Umbilical cord (tissue), 2 donors: ENCODE measurements around the gene ARHGEF9. TPM values are rescaled to one million over a fixed set of nuclear protein-coding genes. Genes with fewer than 3 reads are reported as not detected.

Source experiments
- DNase-seq: peaks from one replicate; pipeline ENCODE4 v3.0.0-alpha.2; 2015; ENCODE audit warnings: low spot score
- total RNA-seq: library from RNA; depleted of rRNA; stranded (reverse); fragments of >200 nt; gene quantifications from one replicate; pipeline ENCODE4 v1.2.3, GENCODE V29; 2014; ENCODE audit warnings: low replicate concordance; ENCODE audit not compliant: insufficient read depth

ARHGEF9 gene
- total RNA-seq, 1 donor from 2014 or later: 45.0 TPM

GRCh38 chrX:63746715-63747114 is 38.3 kb downstream of the ARHGEF9 start:
- DNase-seq: no peak

- no peak for DNase-seq
Observed at GRCh38 chrX:63746278-63746677, 38.7 kb downstream of the ARHGEF9 start.

GRCh38 chrX:63744850-63745394 is 40.1 kb downstream of the ARHGEF9 start:
- DNase-seq: no peak

GRCh38 chrX:63743596-63743995 is 41.4 kb downstream of the ARHGEF9 start:
- no peak for DNase-seq

- no peak for DNase-seq
Observed at GRCh38 chrX:63740382-63740781, 44.6 kb downstream of the ARHGEF9 start.

GRCh38 chrX:63739885-63740284 is 45.1 kb downstream of the ARHGEF9 start:
- no peak for DNase-seq

GRCh38 chrX:63738696-63739095 is 46.3 kb downstream of the ARHGEF9 start:
- no peak for DNase-seq

GRCh38 chrX:63737131-63737921 is 47.7 kb downstream of the ARHGEF9 start:
- DNase-seq: no peak

GRCh38 chrX:63735882-63736281 is 49.1 kb downstream of the ARHGEF9 start:
- no peak for DNase-seq

GRCh38 chrX:63720293-63720692 is 64.7 kb downstream of the ARHGEF9 start:
- no peak for DNase-seq

GRCh38 chrX:63719633-63720032 is 65.4 kb downstream of the ARHGEF9 start:
- DNase-seq: no peak

GRCh38 chrX:63718010-63718694 is 66.9 kb downstream of the ARHGEF9 start:
- DNase-seq: no peak

- DNase-seq: no peak
Observed at GRCh38 chrX:63713526-63713925, 71.5 kb downstream of the ARHGEF9 start.

GRCh38 chrX:63708801-63709200 is 76.2 kb downstream of the ARHGEF9 start:
- no peak for DNase-seq

GRCh38 chrX:63702556-63702955 is 82.5 kb downstream of the ARHGEF9 start:
- no peak for DNase-seq

GRCh38 chrX:63686878-63687714 is 97.9 kb downstream of the ARHGEF9 start:
- peak; percentile 2 for DNase-seq

- DNase-seq: no peak
Observed at GRCh38 chrX:63680423-63680822, 104.6 kb downstream of the ARHGEF9 start.

- DNase-seq: no peak
Observed at GRCh38 chrX:63679432-63679831, 105.6 kb downstream of the ARHGEF9 start.

- DNase-seq: no peak
Observed at GRCh38 chrX:63675716-63676115, 109.3 kb downstream of the ARHGEF9 start.

- no peak for DNase-seq
Observed at GRCh38 chrX:63673896-63674295, 111.1 kb downstream of the ARHGEF9 start.

GRCh38 chrX:63664741-63665140 is 120.3 kb downstream of the ARHGEF9 start:
- no peak for DNase-seq

- no peak for DNase-seq
Observed at GRCh38 chrX:63664083-63664482, 120.9 kb downstream of the ARHGEF9 start.
